Uterus (tissue), 4 donors: ENCODE results near the gene HOXD4. TPM values are rescaled to one million over a fixed set of nuclear protein-coding genes. Genes with fewer than 3 reads are reported as not detected.
A peak's percentile ranks its signal among the peaks of the same experiment; 100 is the strongest.

Source experiments
- DNase-seq, 2 donors: peaks; one replicate each; pipeline ENCODE4 v3.0.0-alpha.2; 2019 to 2020
- H3K27ac ChIP-seq, 2 donors: fragments of 200-600 bp; sonication (generic); 1 replicate in 1 of 2; 2 replicates in 1 of 2; pipeline ENCODE4 v1.5.1; 2016 to 2018
- H3K27me3 ChIP-seq, 2 donors: fragments of 200-600 bp; sonication (generic); one replicate each; pipeline ENCODE4 v1.5.1; 2018 to 2019; ENCODE audit warnings: control low read depth in 1 of 2
- H3K36me3 ChIP-seq, 2 donors: fragments of 200-600 bp; sonication (generic); one replicate each; pipeline ENCODE4 v1.5.1; 2019; ENCODE audit warnings: control low read depth in 1 of 2
- H3K4me1 ChIP-seq, 2 donors: fragments of 200-600 bp; sonication (generic); one replicate each; pipeline ENCODE4 v1.5.1; 2018 to 2019; ENCODE audit warnings: control low read depth in 1 of 2
- H3K4me3 ChIP-seq, 2 donors: fragments of 200-600 bp; sonication (generic); 1 replicate in 1 of 2; 2 replicates in 1 of 2; pipeline ENCODE4 v1.5.1; 2018 to 2019; ENCODE audit warnings: mild to moderate bottlenecking in 1 of 2
- H3K9me3 ChIP-seq, 2 donors: fragments of 200-600 bp; sonication (generic); one replicate each; pipeline ENCODE4 v1.5.1; 2019; ENCODE audit warnings: control low read depth in 1 of 2
- CTCF ChIP-seq, 4 experiments: fragments of 200-600 bp in 2 of 4; fragments of 450-650 bp in 2 of 4; sonication (generic) in 2 of 4; IDR thresholded peaks; one replicate each; pipeline ENCODE4 v1.5.1; 2016 to 2019; ENCODE audit warnings: antibody characterized with exemption in 4 of 4, mild to moderate bottlenecking in 2 of 4, moderate library complexity in 1 of 4
- POLR2A ChIP-seq, 2 donors: fragments of 450-650 bp; IDR thresholded peaks; one replicate each; pipeline ENCODE4 v1.6.1; 2016; ENCODE audit warnings: antibody characterized with exemption in 2 of 2, mild to moderate bottlenecking in 1 of 2, moderate library complexity in 1 of 2
- intact Hi-C: fragments of 100-400 bp; cut with DNase I; formaldehyde crosslinking; loops from one replicate; pipeline ENCODE4 v1.15.1; 2023; ENCODE audit warnings: low total_unique reads
- total RNA-seq, 4 donors: library from RNA; depleted of rRNA in 3 of 4; stranded (reverse); fragments of >200 nt in 3 of 4; gene quantifications; one replicate each; pipeline versions ENCODE4 v1.1.0 to v1.2.4, GENCODE V29; 2014 to 2023
- donor health status: DM: yes; HTN: yes; CAD: no.

The HOXD4 gene
- total RNA-seq, 4 donors from 2014 or later, result 6.8 to 41.6 (median 13.0) TPM

GRCh38 chr2:176150584-176151441 lies 537 bp upstream of the HOXD4 start:
- Histone ChIP-seq H3K27me3 (no peaks in the 10 kb centered on the region), H3K27ac (peak overlapping the region; percentile 75 to 83)

GRCh38 chr2:176152350-176153181 lies 1.2 kb downstream of the HOXD4 start:
- intact Hi-C loops, result no loop called here
- H3K27ac ChIP-seq, result peak overlapping the region; percentile 75 to 83
- TF ChIP-seq POLR2A (IDR thresholded peaks at IDR 0.05) (no peak), CTCF (IDR thresholded peaks at IDR 0.05) (no peak)
- DNase-seq, result no peak
- no peaks in the 10 kb centered on the region for H3K9me3 ChIP-seq
- peaks cover 0 to 12% of the 10 kb centered on the region in 2 donors for H3K4me1 ChIP-seq
- no peaks in the 10 kb centered on the region for H3K36me3 ChIP-seq
- H3K4me3 ChIP-seq, result peak overlapping the region; percentile 16 to 36
- H3K27me3 ChIP-seq, result no peaks in the 10 kb centered on the region

More at GRCh38 chr2:176150584-176151441, 537 bp upstream of the HOXD4 start:
- no peak for DNase-seq
- H3K36me3 ChIP-seq, result no peaks in the 10 kb centered on the region
- no peaks in the 10 kb centered on the region for H3K9me3 ChIP-seq
- TF ChIP-seq CTCF (IDR thresholded peaks at IDR 0.05) (no peak), POLR2A (IDR thresholded peaks at IDR 0.05) (no peak)
- intact Hi-C loops, result no loop called here
- peaks cover 0 to 12% of the 10 kb centered on the region in 2 donors for H3K4me1 ChIP-seq
- no peak overlapping the region for H3K4me3 ChIP-seq

- H3K27me3 ChIP-seq, result no peaks in the 10 kb centered on the region
- intact Hi-C loops, result no loop called here
- peak overlapping the region in 1 of 2 donors; percentile 83 for H3K27ac ChIP-seq
- H3K4me1 ChIP-seq, result no peaks in the 10 kb centered on the region
- H3K9me3 ChIP-seq, result no peaks in the 10 kb centered on the region
- TF ChIP-seq CTCF (IDR thresholded peaks at IDR 0.05) (no peak), POLR2A (IDR thresholded peaks at IDR 0.05) (no peak)
- DNase-seq, result no peak
- H3K36me3 ChIP-seq, result no peaks in the 10 kb centered on the region
- H3K4me3 ChIP-seq, result no peak overlapping the region
These were observed 3.4 kb downstream of the HOXD4 start for GRCh38 chr2:176154576-176155252.

GRCh38 chr2:176155356-176156044 lies 4.2 kb downstream of the HOXD4 start:
- DNase-seq, result no peak
- no peaks in the 10 kb centered on the region for H3K4me1 ChIP-seq
- intact Hi-C loops, result no loop called here
- TF ChIP-seq POLR2A (IDR thresholded peaks at IDR 0.05), result no peak
- no peak for TF ChIP-seq CTCF (IDR thresholded peaks at IDR 0.05)
- no peak overlapping the region for H3K4me3 ChIP-seq
- H3K9me3 ChIP-seq, result no peaks in the 10 kb centered on the region
- peak overlapping the region in 1 of 2 donors; percentile 83 for H3K27ac ChIP-seq
- H3K36me3 ChIP-seq, result no peaks in the 10 kb centered on the region
- no peaks in the 10 kb centered on the region for H3K27me3 ChIP-seq
